ENCODE results near the gene SPACDR.

DNA sequence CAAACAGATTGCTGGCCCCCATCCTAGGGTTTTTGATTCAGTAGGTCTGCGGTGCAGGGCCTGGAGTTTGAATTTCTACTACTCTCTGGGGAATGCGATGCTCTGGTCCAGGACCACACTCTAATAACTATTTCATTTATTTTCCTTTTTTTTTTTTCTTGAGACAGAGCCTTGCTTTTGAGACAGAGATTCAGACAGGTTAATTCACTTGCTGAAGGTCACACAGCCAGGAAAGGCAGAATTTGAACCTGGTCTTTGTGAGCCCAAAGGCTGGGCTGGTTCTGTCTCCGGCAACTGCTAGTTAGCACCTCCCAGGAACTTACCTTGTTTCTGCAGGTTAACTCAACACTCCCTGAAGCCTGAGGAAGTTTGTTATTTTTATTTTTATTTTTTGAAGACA, 11.5 kb downstream of the SPACDR start:
- TF ChIP-seq, protein P1, sequence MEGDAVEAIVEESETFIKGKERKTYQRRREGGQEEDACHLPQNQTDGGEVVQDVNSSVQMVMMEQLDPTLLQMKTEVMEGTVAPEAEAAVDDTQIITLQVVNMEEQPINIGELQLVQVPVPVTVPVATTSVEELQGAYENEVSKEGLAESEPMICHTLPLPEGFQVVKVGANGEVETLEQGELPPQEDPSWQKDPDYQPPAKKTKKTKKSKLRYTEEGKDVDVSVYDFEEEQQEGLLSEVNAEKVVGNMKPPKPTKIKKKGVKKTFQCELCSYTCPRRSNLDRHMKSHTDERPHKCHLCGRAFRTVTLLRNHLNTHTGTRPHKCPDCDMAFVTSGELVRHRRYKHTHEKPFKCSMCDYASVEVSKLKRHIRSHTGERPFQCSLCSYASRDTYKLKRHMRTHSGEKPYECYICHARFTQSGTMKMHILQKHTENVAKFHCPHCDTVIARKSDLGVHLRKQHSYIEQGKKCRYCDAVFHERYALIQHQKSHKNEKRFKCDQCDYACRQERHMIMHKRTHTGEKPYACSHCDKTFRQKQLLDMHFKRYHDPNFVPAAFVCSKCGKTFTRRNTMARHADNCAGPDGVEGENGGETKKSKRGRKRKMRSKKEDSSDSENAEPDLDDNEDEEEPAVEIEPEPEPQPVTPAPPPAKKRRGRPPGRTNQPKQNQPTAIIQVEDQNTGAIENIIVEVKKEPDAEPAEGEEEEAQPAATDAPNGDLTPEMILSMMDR (IDR thresholded peaks at IDR 0.05; ENCODE audit: insufficient read depth, low read depth, low read length) = no peak
- TF ChIP-seq EZH2 (IDR thresholded peaks at IDR 0.05; ENCODE audit: insufficient read depth, low read length) = no peak
